Trophoblast cell (in vitro differentiated cells and primary cell): Measurements from ENCODE around the gene ARSD.

Experiments used
- DNase-seq, 2 donors: peaks; one replicate each; pipeline ENCODE4 v3.0.0-alpha.2; 2016
- H2AFZ ChIP-seq: 2 replicates; pipeline ENCODE4 v1.6.1; 2013; ENCODE audit warnings: low read length, moderate library complexity, mild to moderate bottlenecking; ENCODE audit not compliant: insufficient read depth, poor library complexity
- H2AK5ac ChIP-seq: 2 replicates; pipeline ENCODE4 v1.6.1; 2013; ENCODE audit warnings: mild to moderate bottlenecking, low read length
- H2BK120ac ChIP-seq: 2 replicates; pipeline ENCODE4 v1.6.1; 2013; ENCODE audit warnings: low read length, mild to moderate bottlenecking, moderate library complexity; ENCODE audit not compliant: insufficient read depth, poor library complexity
- H2BK12ac ChIP-seq: 2 replicates; pipeline ENCODE4 v1.6.1; 2013; ENCODE audit warnings: mild to moderate bottlenecking, low read length, moderate library complexity
- H2BK5ac ChIP-seq: 2 replicates; pipeline ENCODE4 v1.6.1; 2013; ENCODE audit warnings: low read length, low read depth, moderate library complexity, mild to moderate bottlenecking; ENCODE audit not compliant: poor library complexity
- H3K14ac ChIP-seq: 2 replicates; pipeline ENCODE4 v1.6.1; 2013; ENCODE audit warnings: mild to moderate bottlenecking, low read length
- H3K18ac ChIP-seq: 2 replicates; pipeline ENCODE4 v1.6.1; 2013; ENCODE audit warnings: mild to moderate bottlenecking, low read length
- H3K23ac ChIP-seq: 2 replicates; pipeline ENCODE4 v1.6.1; 2013; ENCODE audit warnings: low read length
- H3K27ac ChIP-seq: 2 replicates; pipeline ENCODE4 v1.5.1; 2013; ENCODE audit warnings: low read depth, mild to moderate bottlenecking, inconsistent platforms, low read length, moderate library complexity
- H3K27me3 ChIP-seq: 2 replicates; pipeline ENCODE4 v1.6.1; 2013; ENCODE audit warnings: inconsistent platforms, mild to moderate bottlenecking, low read length, moderate library complexity; ENCODE audit not compliant: insufficient read depth
- H3K36me3 ChIP-seq, 2 experiments: 1 replicate in 1 of 2; 2 replicates in 1 of 2; pipeline ENCODE4 v1.6.1; 2013; ENCODE audit warnings: low read length in 2 of 2, mild to moderate bottlenecking in 2 of 2, moderate library complexity in 1 of 2; ENCODE audit not compliant: insufficient read depth in 2 of 2, control insufficient read depth in 1 of 2
- H3K4ac ChIP-seq: 2 replicates; pipeline ENCODE4 v1.6.1; 2013; ENCODE audit warnings: low read depth, mild to moderate bottlenecking, low read length, moderate library complexity
- H3K4me1 ChIP-seq, 2 experiments: 1 replicate in 1 of 2; 2 replicates in 1 of 2; pipeline ENCODE4 v1.6.1; 2013; ENCODE audit warnings: low read length in 2 of 2, mild to moderate bottlenecking in 2 of 2, moderate library complexity in 1 of 2; ENCODE audit not compliant: insufficient read depth in 2 of 2, control insufficient read depth in 1 of 2
- H3K4me2 ChIP-seq: 2 replicates; pipeline ENCODE4 v1.6.1; 2013; ENCODE audit warnings: inconsistent platforms, mild to moderate bottlenecking, low read length, moderate library complexity
- H3K4me3 ChIP-seq: 2 replicates; pipeline ENCODE4 v1.5.1; 2013; ENCODE audit warnings: mild to moderate bottlenecking, low read depth, low read length, inconsistent platforms
- H3K79me1 ChIP-seq: one replicate; pipeline ENCODE4 v1.6.1; 2013; ENCODE audit warnings: low read length
- H3K79me2 ChIP-seq: 2 replicates; pipeline ENCODE4 v1.6.1; 2013; ENCODE audit warnings: low read length, mild to moderate bottlenecking; ENCODE audit not compliant: control insufficient read depth, insufficient read depth, poor library complexity
- H3K9ac ChIP-seq: 2 replicates; pipeline ENCODE4 v1.6.1; 2013; ENCODE audit warnings: mild to moderate bottlenecking, low read length
- H3K9me3 ChIP-seq: 2 replicates; pipeline ENCODE4 v1.6.1; 2013; ENCODE audit warnings: low read depth, mild to moderate bottlenecking, control low read depth, inconsistent platforms, low read length; ENCODE audit not compliant: insufficient read depth
- H4K12ac ChIP-seq: 2 replicates; pipeline ENCODE4 v1.6.1; 2013; ENCODE audit warnings: low read depth, mild to moderate bottlenecking, low read length, moderate library complexity
- H4K8ac ChIP-seq: 2 replicates; pipeline ENCODE4 v1.6.1; 2013; ENCODE audit warnings: low read depth, mild to moderate bottlenecking, low read length, moderate library complexity
- H4K91ac ChIP-seq: one replicate; pipeline ENCODE4 v1.6.1; 2013; ENCODE audit warnings: low read depth, mild to moderate bottlenecking, low read length, moderate library complexity
- WGBS: extraction: QIAGEN DNeasy Blood & Tissue Kit; methylation state at CpG from one replicate; pipeline ENCODE4 v1.1.7; 2013; ENCODE audit warnings: missing lambda C conversion rate; ENCODE audit not compliant: insufficient read length, insufficient coverage; ENCODE audit errors: extremely low coverage; 5-methylcytosine and 5-hydroxymethylcytosine counted together

The ARSD gene

GRCh38 chrX:2931612-2932011, 2.5 kb upstream of the ARSD start:
- H3K9me3 ChIP-seq = peaks cover 3% of the 10 kb centered on the region
- no peak overlapping the region for H2AFZ ChIP-seq

GRCh38 chrX:2931155-2931554, 2.0 kb upstream of the ARSD start:
- Histone ChIP-seq H4K12ac (no peak overlapping the region), H3K79me2 (peaks cover 6% of the 10 kb centered on the region), H2BK5ac (no peak overlapping the region), H3K4me2 (no peak overlapping the region), H3K36me3 (no peaks in the 10 kb centered on the region), H3K14ac (no peak overlapping the region), H3K23ac (no peak overlapping the region), H3K27me3 (no peaks in the 10 kb centered on the region), H2BK12ac (no peak overlapping the region), H3K18ac (no peak overlapping the region), H3K9me3 (peaks cover 3% of the 10 kb centered on the region), H2AFZ (no peak overlapping the region), H3K79me1 (peaks cover 14% of the 10 kb centered on the region), H3K9ac (no peak overlapping the region), H4K8ac (no peak overlapping the region), H2BK120ac (no peak overlapping the region), H3K4me1 (no peaks in the 10 kb centered on the region), H4K91ac (no peak overlapping the region), H3K4ac (no peak overlapping the region), H3K4me3 (no peak overlapping the region), H3K27ac (no peak overlapping the region), H2AK5ac (no peak overlapping the region)
- WGBS = no CpG with 5 or more reads among the region's 2 CpGs
- no peak for DNase-seq

More at GRCh38 chrX:2931612-2932011, 2.5 kb upstream of the ARSD start:
- no peaks in the 10 kb centered on the region for H3K4me1 ChIP-seq
- no peak overlapping the region for H3K9ac ChIP-seq
- no peak for DNase-seq
- no peaks in the 10 kb centered on the region for H3K36me3 ChIP-seq
- peaks cover 14% of the 10 kb centered on the region for H3K79me1 ChIP-seq
- no peak overlapping the region for H2BK5ac ChIP-seq
- no peak overlapping the region for H4K12ac ChIP-seq
- H3K79me2 ChIP-seq = peaks cover 6% of the 10 kb centered on the region
- H2BK12ac ChIP-seq = no peak overlapping the region
- no peaks in the 10 kb centered on the region for H3K27me3 ChIP-seq
- no peak overlapping the region for H3K27ac ChIP-seq
- no peak overlapping the region for H3K18ac ChIP-seq
- H2BK120ac ChIP-seq = no peak overlapping the region
- no peak overlapping the region for H3K23ac ChIP-seq
- no peak overlapping the region for H4K91ac ChIP-seq
- H2AK5ac ChIP-seq = no peak overlapping the region
- no CpG with 5 or more reads among the region's 4 CpGs for WGBS
- no peak overlapping the region for H3K4ac ChIP-seq
- no peak overlapping the region for H3K4me3 ChIP-seq
- no peak overlapping the region for H4K8ac ChIP-seq
- H3K14ac ChIP-seq = no peak overlapping the region
- no peak overlapping the region for H3K4me2 ChIP-seq

GRCh38 chrX:2928191-2928582, 952 bp downstream of the ARSD start:
- no CpG with 5 or more reads among the region's 27 CpGs for WGBS
- peak overlapping the region; percentile 92 for H3K14ac ChIP-seq
- peak overlapping the region; percentile 86 for H3K18ac ChIP-seq
- H3K4me2 ChIP-seq = peak overlapping the region; percentile 69
- H3K79me2 ChIP-seq = peaks cover 6% of the 10 kb centered on the region
- peak overlapping the region; percentile 96 for H4K91ac ChIP-seq
- H3K4ac ChIP-seq = peak overlapping the region; percentile 86
- peak overlapping the region; percentile 93 for H4K12ac ChIP-seq
- peak overlapping the region; percentile 95 for H4K8ac ChIP-seq
- H3K4me3 ChIP-seq = peak overlapping the region; percentile 68
- H3K36me3 ChIP-seq = no peaks in the 10 kb centered on the region
- H3K27me3 ChIP-seq = no peaks in the 10 kb centered on the region
- H3K9ac ChIP-seq = no peak overlapping the region
- peak overlapping the region; percentile 83 for H2AFZ ChIP-seq
- peak overlapping the region; percentile 40 for H2BK12ac ChIP-seq
- peaks cover 14% of the 10 kb centered on the region for H3K79me1 ChIP-seq
- peaks cover 3% of the 10 kb centered on the region for H3K9me3 ChIP-seq
- peak overlapping the region; percentile 76 for H3K27ac ChIP-seq
- peak overlapping the region; percentile 79 for H2AK5ac ChIP-seq
- no peaks in the 10 kb centered on the region for H3K4me1 ChIP-seq
- DNase-seq = peak; percentile 28 to 49
- no peak overlapping the region for H3K23ac ChIP-seq
- H2BK5ac ChIP-seq = peak overlapping the region; percentile 88
- H2BK120ac ChIP-seq = peak overlapping the region; percentile 86

GRCh38 chrX:2926664-2927275, 2.4 kb downstream of the ARSD start:
- Histone ChIP-seq H3K9ac (no peak overlapping the region), H3K27me3 (no peaks in the 10 kb centered on the region), H3K23ac (no peak overlapping the region), H3K79me1 (peaks cover 14% of the 10 kb centered on the region), H4K12ac (no peak overlapping the region), H2BK5ac (no peak overlapping the region), H4K91ac (no peak overlapping the region), H4K8ac (no peak overlapping the region), H2AK5ac (peak overlapping the region; percentile 14), H3K4me3 (no peak overlapping the region), H3K79me2 (peaks cover 6% of the 10 kb centered on the region), H3K4me2 (no peak overlapping the region), H2AFZ (no peak overlapping the region), H2BK120ac (no peak overlapping the region), H3K9me3 (peaks cover 3% of the 10 kb centered on the region), H2BK12ac (peak overlapping the region; percentile 71), H3K4me1 (no peaks in the 10 kb centered on the region), H3K4ac (no peak overlapping the region), H3K36me3 (no peaks in the 10 kb centered on the region), H3K18ac (no peak overlapping the region), H3K27ac (no peak overlapping the region), H3K14ac (no peak overlapping the region)
- DNase-seq = no peak
- WGBS = no CpG with 5 or more reads among the region's 15 CpGs
